Stimulated activated memory B cell treated with anti-CD40 and anti-IgM and Interleukin-4, amounts not matched to agents 10 μg/mL and 1 μg/mL and 100 μg/mL, for 72 hours (primary cell): Measurements from ENCODE around the gene VAPB.

Source experiments
- ATAC-seq: fragments of 150-1000 bp; cut with Tn5 transposase; 2 replicates; pipeline ENCODE4 v1.10.0; 2021
- H3K27ac Mint-ChIP-seq: one replicate; pipeline ENCODE4 v1.8.0; 2022; ENCODE audit warnings: mild to moderate bottlenecking, mixed read lengths
- H3K27me3 Mint-ChIP-seq: one replicate; pipeline ENCODE4 v1.8.0; 2022; ENCODE audit warnings: mixed read lengths
- H3K36me3 Mint-ChIP-seq: one replicate; pipeline ENCODE4 v1.8.0; 2022; ENCODE audit warnings: mixed read lengths
- H3K4me1 Mint-ChIP-seq: one replicate; pipeline ENCODE4 v1.8.0; 2022; ENCODE audit warnings: mixed read lengths
- H3K4me3 Mint-ChIP-seq: one replicate; pipeline ENCODE4 v1.8.0; 2022; ENCODE audit warnings: mild to moderate bottlenecking, moderate library complexity, mixed read lengths
- H3K9me3 Mint-ChIP-seq: one replicate; pipeline ENCODE4 v1.8.0; 2022; ENCODE audit warnings: mixed read lengths

The VAPB gene

DNA sequence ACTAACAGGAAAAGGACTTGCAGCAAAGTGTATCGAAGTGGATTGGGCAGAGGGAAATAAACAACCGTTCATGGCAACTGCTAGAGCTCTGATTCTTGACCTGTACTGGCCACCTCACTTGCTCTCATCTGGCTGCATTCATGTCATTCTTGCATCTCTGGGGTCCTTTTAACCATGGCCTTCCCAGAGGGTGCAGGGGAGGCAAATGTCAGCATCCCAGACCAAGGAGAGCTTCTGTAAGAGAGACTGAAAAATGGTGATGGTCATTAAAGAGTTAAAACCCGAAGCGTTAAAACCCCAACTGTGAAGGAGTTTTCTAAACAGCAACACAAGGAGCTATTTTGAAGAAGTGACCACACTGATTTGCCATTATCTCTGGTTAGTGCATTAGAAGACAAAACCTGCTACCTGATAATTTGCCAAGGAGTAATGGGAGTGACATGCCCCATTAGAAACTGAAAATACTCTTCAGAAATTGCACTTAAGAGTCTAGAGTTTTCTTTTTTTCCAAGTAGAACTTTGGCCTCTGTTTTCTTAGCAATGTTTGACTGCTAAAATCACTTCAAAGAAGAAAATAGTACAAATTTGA lies 63.7 kb downstream of the VAPB start:
- peaks cover 10% of the 10 kb centered on the region for H3K9me3 Mint-ChIP-seq
- ATAC-seq = no peak
- peaks cover 52% of the 10 kb centered on the region for H3K36me3 Mint-ChIP-seq
- H3K27me3 Mint-ChIP-seq = no peaks in the 10 kb centered on the region
- peaks cover 70% of the 10 kb centered on the region for H3K4me1 Mint-ChIP-seq
- H3K4me3 Mint-ChIP-seq = no peak overlapping the region
- H3K27ac Mint-ChIP-seq = no peak overlapping the region

DNA sequence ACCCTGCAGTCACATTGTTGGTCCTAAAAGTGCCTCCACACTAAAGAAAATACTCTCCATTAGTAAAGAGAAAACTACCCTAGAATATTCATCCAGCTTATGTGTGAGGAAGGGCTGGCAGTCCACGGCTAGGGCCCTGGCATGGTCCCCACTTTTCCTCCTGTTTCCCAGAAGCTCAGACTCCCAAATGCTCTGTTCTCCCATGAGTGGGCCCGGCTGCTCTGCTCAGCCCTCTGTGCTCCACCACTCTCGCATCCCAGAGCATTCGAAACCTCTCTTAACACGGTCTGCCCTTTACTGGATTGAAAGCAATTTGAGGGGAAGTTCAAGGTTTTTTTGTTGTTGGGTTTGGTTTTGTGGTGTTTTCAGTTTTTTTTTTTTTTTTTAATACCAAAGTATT lies 64.4 kb downstream of the VAPB start:
- no peak overlapping the region for H3K27ac Mint-ChIP-seq

DNA sequence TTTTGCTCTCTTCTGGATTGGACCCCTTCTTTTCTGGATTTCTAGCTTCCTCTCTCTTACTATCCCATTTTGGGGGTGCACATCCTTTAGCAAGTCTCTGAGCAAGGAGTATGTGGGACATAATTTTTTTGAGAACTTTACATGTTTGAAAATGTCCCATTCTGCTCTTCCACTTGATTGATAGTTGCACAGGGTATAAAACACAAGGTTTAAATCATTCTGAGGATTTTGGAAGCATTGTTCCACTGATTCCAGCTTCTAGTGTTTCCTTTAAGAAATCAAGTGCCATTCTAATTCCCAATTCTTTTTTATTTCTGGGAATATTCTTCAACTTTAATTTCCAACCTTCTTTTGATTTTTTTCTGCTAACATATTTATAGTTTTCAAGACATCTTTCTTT lies 65.4 kb downstream of the VAPB start:
- H3K4me1 Mint-ChIP-seq = peaks cover 71% of the 10 kb centered on the region
- H3K27ac Mint-ChIP-seq = peak overlapping the region; percentile 3
- no peaks in the 10 kb centered on the region for H3K27me3 Mint-ChIP-seq
- no peak for ATAC-seq
- H3K4me3 Mint-ChIP-seq = no peak overlapping the region
- peaks cover 43% of the 10 kb centered on the region for H3K36me3 Mint-ChIP-seq
- peaks cover 10% of the 10 kb centered on the region for H3K9me3 Mint-ChIP-seq

More for the DNA sequence above, 64.4 kb downstream of the VAPB start:
- peaks cover 10% of the 10 kb centered on the region for H3K9me3 Mint-ChIP-seq
- peaks cover 70% of the 10 kb centered on the region for H3K4me1 Mint-ChIP-seq
- no peaks in the 10 kb centered on the region for H3K27me3 Mint-ChIP-seq
- H3K4me3 Mint-ChIP-seq = no peak overlapping the region
- no peak for ATAC-seq
- H3K36me3 Mint-ChIP-seq = peaks cover 52% of the 10 kb centered on the region

DNA sequence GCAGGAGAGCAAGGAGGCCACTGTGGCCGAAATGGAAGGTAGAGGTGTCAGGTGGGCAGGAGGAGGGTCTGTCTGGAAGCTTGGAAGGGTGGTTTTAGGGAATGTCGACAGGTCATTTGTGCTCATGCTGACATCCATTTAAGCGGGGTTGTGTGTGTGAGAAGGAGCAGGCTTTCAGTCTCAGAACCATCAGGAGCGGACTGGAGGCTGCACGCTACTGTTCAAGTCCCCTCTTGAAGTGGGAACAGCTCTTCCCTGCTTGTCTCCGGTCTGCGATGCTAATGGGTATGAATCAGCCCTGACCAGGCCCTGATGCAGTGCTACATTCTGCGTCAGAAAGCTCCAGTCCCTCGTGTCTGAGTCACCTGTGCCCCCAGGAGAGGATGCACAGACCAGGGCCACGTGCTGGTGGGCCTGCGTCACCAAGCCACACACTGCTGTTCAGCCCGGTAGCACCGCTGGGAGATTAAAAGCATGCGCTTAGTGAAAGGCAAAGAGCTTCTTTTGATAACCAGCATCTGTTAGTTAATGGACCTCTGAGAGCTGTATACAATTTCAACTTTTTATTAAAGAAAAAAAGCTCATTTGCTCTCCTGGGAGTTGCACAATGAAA lies 68.2 kb downstream of the VAPB start:
- no peak for ATAC-seq
- Mint-ChIP-seq H3K27ac (peak overlapping the region; percentile 84), H3K36me3 (peaks cover 31% of the 10 kb centered on the region)

DNA sequence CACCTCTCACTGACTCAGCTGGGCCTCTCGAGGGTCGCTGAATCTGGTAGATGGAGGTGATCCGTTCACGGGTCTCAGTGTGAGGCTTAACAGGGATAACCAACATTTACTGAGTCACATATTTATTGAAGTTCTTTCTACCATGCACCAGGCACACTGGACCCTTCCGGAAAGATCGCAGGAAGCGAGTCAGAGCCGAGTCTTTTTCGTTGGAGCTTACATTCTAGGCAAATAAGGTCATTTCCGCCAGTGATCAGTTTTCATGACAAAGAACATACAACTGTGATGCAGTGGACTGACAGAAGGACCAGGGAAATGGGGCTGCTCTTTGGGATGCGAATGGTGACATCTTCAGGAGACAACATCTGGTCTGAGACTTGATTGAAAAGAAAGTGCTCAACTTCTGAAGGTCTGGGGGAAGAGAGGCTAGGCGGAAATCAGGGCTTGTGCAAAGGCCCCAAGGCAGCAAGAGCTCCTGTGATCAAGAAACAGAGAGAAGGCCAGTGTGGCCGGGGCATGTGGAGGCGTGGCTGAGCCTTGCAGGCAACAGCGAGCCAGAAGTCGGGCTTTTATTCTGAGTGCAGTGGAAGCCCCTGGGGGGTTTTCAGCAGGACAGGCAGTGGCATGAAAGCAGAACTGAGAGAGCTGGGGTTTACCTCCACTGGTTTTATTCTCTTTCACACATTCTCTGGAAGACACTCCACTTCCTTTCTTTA lies 69.5 kb downstream of the VAPB start:
- Mint-ChIP-seq H3K27me3 (peaks cover 12% of the 10 kb centered on the region), H3K27ac (peak overlapping the region; percentile 84), H3K4me1 (peaks cover 60% of the 10 kb centered on the region), H3K36me3 (peaks cover 30% of the 10 kb centered on the region), H3K9me3 (peaks cover 10% of the 10 kb centered on the region), H3K4me3 (peak overlapping the region; percentile 59)
- ATAC-seq = peak; percentile 99

More for the DNA sequence above, 68.2 kb downstream of the VAPB start:
- Mint-ChIP-seq H3K9me3 (peaks cover 10% of the 10 kb centered on the region), H3K4me1 (peaks cover 72% of the 10 kb centered on the region), H3K27me3 (peaks cover 8% of the 10 kb centered on the region), H3K4me3 (no peak overlapping the region)

DNA sequence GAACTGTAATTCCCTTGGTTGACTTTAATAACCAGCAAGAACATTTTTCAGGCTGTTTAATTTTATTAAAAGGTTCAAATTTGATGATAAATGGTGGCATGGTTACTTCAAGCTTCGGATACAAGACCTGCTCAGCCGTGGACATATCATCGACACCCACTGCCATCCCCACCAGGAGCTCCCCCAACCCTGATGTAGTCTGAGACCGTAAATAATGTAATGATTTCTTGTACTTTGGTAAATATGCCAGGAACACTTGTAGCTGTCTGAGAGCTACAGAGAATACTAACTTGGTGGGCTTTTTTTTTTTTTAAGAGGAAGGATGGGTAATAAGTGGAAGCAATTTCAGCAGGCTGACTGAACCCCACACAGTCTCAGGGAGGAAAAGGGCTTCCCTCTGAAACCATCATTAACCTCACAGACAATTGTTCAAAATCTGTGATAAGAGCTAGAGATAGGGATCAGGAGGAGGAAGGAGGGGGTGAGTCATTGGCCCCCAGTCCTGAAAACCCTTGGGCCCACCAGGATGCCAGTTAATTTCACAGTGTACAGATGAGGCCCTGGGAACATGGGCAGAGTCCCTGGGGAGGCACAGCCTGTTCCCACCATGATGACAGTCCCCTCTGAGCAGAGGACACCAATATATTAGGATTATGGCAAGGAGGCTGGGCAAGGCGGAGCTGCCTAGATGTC lies 70.2 kb downstream of the VAPB start:
- peaks cover 12% of the 10 kb centered on the region for H3K27me3 Mint-ChIP-seq
- peak; percentile 54 for ATAC-seq
- H3K4me3 Mint-ChIP-seq = peak overlapping the region; percentile 59

DNA sequence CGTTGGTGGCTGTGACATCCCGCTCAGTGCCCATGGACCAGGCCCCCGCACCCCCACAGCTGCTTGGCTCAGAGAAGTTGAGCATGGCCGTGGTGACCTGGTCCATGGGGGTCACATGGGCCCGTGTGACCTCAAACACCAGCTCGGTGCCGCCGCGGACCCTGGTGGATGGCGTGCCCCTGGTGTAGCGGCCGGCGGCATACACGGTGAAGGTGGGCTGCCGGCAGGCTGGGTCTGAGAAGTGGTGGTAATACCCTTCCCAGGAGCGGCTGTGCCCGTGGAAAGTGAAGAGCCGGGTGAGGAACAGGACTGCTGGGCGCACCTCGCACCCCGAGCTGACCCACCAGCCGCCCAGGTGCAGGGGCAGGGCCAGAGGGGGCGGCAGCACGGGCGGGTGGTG lies 72.1 kb downstream of the VAPB start:
- Mint-ChIP-seq H3K27me3 (peaks cover 12% of the 10 kb centered on the region), H3K36me3 (peaks cover 10% of the 10 kb centered on the region), H3K9me3 (no peaks in the 10 kb centered on the region), H3K27ac (no peak overlapping the region), H3K4me3 (no peak overlapping the region), H3K4me1 (peaks cover 49% of the 10 kb centered on the region)
- no peak for ATAC-seq

More for the DNA sequence above, 70.2 kb downstream of the VAPB start:
- H3K27ac Mint-ChIP-seq = peak overlapping the region; percentile 84
- H3K9me3 Mint-ChIP-seq = peaks cover 6% of the 10 kb centered on the region
- peaks cover 53% of the 10 kb centered on the region for H3K4me1 Mint-ChIP-seq
- peaks cover 25% of the 10 kb centered on the region for H3K36me3 Mint-ChIP-seq

DNA sequence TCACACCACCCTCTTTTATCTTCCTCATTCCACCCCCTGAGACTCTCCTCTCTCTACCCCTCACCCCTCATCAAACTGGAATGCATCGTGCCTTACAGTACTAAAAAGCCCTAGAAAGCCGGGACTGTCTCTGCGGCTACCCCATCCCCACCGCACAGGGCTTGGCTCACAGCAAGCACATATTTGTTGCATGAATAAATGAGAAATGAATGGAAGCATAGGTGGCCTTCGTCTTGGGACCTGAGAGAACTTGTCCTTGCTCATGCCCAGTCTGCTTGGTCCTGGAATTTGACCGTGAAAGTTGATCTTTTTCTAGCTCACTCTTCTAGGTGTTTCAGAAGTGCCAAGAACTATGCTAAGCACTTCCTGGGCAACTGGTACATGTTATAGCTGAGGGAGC lies 72.9 kb downstream of the VAPB start:
- H3K4me3 Mint-ChIP-seq = no peak overlapping the region
- H3K4me1 Mint-ChIP-seq = peaks cover 44% of the 10 kb centered on the region
- peaks cover 12% of the 10 kb centered on the region for H3K27me3 Mint-ChIP-seq
- H3K9me3 Mint-ChIP-seq = no peaks in the 10 kb centered on the region
- H3K36me3 Mint-ChIP-seq = peaks cover 5% of the 10 kb centered on the region
- ATAC-seq = no peak
- peak overlapping the region; percentile 13 for H3K27ac Mint-ChIP-seq

DNA sequence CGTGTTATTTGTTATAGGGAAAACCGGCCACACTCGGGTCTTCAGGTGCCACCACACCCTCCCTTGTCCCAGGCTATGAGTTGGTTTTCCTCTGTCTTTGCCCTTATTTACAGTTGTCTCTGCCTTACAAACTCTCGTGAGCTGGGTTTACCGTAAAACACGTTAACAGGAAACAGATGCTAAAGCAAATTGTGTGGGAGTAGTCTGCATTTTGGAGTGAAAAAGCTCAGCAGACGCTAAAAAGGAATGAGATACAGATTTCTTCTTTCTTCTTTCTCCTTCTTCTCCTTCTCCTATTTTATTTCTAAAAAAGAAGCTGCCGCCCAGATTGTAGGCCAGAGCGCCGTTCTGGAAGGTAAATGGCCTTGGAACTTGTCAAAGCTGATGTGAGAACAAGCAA lies 74.2 kb downstream of the VAPB start:
- H3K4me1 Mint-ChIP-seq = peaks cover 30% of the 10 kb centered on the region
- H3K27ac Mint-ChIP-seq = no peak overlapping the region
- ATAC-seq = no peak
- peaks cover 12% of the 10 kb centered on the region for H3K27me3 Mint-ChIP-seq
- no peaks in the 10 kb centered on the region for H3K9me3 Mint-ChIP-seq
- H3K4me3 Mint-ChIP-seq = no peak overlapping the region
- peaks cover 4% of the 10 kb centered on the region for H3K36me3 Mint-ChIP-seq

DNA sequence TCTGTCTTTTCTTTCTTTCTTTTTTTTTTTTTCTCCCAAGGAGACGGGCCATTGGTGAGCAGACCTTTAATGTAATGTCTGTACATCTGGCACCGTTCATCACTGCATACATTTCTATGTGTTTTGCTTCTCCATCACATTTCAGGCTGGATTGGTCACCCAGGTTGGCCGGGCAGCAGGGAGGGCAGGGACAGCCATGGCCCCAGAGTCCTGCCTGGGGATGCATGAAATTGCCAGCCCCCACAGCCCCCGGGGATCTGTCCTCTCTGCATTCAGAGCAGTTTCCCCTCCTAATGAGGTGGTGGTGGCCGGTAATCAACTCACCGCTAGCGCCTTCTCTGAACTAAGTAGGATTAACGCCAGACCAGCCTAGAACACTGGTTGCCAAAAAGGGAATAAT lies 75.8 kb downstream of the VAPB start:
- Mint-ChIP-seq H3K9me3 (no peaks in the 10 kb centered on the region), H3K4me3 (no peak overlapping the region), H3K4me1 (peaks cover 14% of the 10 kb centered on the region), H3K27me3 (peaks cover 12% of the 10 kb centered on the region), H3K36me3 (peaks cover 4% of the 10 kb centered on the region), H3K27ac (no peak overlapping the region)
- ATAC-seq = no peak

DNA sequence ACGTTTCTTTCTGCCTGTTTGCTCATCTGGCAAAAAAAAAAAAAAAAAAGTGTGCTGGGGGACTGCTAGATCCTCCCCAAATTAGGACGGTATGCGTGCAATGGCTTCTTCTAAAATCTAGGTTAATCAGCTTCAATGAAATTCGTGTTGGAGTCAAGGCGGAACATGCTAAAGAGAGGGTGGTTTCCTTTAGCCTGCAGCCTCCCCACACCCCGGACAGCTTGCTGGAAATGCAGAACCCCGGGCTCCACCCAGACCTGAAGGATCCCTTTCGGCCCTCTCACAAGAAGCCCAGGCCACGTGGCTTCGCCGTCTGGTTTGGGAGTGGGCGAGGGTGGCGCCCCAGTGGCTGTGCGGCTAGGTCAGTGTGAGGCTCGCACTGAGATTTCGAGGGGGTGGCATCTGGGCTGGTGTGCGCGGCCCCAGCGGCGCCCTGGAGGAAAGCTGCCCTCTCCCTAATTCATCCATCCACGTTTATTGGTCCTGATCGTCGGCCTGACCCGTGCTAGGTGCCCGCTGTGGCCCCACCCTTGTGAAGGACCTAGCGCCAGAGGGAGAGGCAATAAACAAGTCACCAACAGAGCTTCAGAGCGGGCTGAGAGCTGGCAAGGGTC lies 77.2 kb downstream of the VAPB start:
- Mint-ChIP-seq H3K36me3 (peaks cover 4% of the 10 kb centered on the region), H3K27ac (no peak overlapping the region), H3K9me3 (no peaks in the 10 kb centered on the region), H3K4me1 (peaks cover 6% of the 10 kb centered on the region), H3K27me3 (peaks cover 12% of the 10 kb centered on the region), H3K4me3 (no peak overlapping the region)
- ATAC-seq = no peak

DNA sequence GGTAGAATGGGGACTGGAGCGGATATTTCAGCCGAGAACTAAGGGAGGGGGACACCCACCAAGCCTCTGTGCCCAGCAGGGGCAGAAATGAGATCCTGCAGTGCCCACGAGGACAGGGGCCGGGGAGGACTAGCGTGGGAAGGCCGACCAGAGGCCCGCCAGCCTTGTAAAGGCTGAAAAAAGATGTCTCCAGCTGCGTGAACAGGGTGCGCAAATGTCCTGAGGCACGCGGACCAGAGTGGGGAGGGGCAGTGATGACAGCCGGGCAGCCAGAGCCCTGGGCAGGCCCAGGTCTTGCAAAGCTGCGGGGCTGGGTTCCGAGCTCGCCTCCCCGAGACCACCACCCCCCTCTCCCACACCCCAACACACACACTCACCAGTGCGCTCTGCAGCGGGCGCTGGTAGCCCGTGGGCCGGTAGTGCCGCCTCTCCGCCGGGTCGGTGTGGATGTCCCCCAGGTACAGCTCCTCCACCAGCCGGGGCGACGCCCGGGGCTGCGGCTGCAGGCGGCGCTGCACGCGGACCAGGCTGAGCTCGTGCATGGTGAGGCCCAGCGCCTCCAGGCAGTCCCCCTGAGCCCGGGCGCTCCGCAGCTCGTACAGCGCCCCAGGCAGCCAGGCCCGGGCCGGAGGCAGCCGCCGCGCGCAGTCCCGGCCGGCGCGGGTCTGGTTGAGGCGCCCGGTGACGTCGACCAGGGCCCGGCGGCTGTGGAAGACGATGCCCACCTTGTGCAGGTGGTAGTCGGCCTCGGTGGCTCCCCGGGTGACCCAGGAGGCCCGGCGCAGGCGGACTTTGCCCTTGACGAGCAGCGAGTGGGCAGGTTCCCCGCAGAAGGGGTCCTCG lies 77.9 kb downstream of the VAPB start:
- Mint-ChIP-seq H3K4me3 (no peak overlapping the region), H3K36me3 (peaks cover 4% of the 10 kb centered on the region), H3K27me3 (peaks cover 6% of the 10 kb centered on the region), H3K27ac (no peak overlapping the region), H3K4me1 (peaks cover 2% of the 10 kb centered on the region), H3K9me3 (no peaks in the 10 kb centered on the region)
- ATAC-seq = peak; percentile 40

DNA sequence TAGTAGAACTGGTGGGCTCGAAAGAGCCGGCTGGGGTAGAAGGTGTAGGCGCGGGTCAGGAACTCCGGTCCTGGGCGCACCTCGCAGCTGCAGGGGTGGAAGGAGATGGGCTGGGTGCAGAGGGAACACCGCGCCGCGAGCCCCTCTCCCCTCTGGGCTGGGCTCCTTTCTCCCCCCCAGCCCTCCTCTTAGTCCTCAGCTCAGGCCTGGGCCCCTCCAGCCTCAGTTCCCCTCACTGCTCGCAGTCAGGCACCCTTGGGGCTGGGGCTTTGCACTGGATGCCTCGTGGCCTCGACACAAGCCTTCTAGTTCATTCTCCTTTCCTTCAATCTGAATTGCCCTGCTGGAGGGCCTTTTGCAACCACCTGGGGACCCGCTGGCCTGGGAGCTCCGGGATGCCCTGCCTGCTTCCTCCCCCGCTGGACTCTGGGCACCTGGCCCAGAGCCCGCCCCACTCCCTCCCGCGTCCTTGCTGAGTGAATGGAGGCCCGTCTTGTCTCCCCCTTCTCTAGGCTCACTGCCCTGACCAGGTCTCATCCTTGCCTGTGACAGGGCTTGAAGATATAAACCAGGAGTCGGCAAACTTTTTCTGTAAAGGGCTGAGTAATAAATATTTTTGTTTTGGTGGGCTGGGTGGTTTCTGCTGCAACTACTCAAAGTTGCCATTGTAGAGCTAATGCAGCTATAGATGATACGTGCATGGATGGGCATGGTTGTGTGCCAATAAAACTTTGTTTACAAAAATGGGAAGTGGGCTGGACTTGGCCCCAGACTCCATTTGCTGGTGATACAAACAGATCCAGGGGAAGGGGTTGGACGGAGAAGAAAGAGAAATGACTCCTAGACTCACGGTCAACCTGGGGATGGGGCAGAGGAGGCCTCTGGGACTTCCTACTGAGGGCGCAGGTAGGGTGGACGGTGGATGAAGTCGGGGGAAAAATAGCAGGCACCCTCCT lies 78.8 kb downstream of the VAPB start:
- Mint-ChIP-seq H3K27ac (no peak overlapping the region), H3K4me3 (no peak overlapping the region), H3K36me3 (no peaks in the 10 kb centered on the region), H3K27me3 (no peaks in the 10 kb centered on the region), H3K9me3 (no peaks in the 10 kb centered on the region), H3K4me1 (no peaks in the 10 kb centered on the region)
- no peak for ATAC-seq
